CD14-positive monocyte (primary cell): ENCODE results near the gene SYCP3. TPM values are rescaled to one million over a fixed set of nuclear protein-coding genes. Genes with fewer than 3 reads are reported as not detected.

Experiments
- DNase-seq, 3 donors: peaks; one replicate each; pipeline ENCODE4 v3.0.0-alpha.2; 2011 to 2022
- H2AFZ ChIP-seq: 2 replicates; pipeline ENCODE4 v1.6.0; 2012; ENCODE audit warnings: mild to moderate bottlenecking, low read depth, low read length, inconsistent platforms; ENCODE audit not compliant: insufficient read depth, poor library complexity, severe bottlenecking
- H3K27ac ChIP-seq, 2 donors: 1 replicate in 1 of 2; 2 replicates in 1 of 2; pipeline ENCODE4 v1.5.1; 2012 to 2013; ENCODE audit warnings: low read length in 2 of 2, control low read depth in 1 of 2, inconsistent platforms in 1 of 2, low read depth in 1 of 2, mild to moderate bottlenecking in 1 of 2
- H3K27me3 ChIP-seq, 2 donors: one replicate each; pipeline versions ENCODE4 v1.6.0 to v1.6.1; 2011 to 2013; ENCODE audit warnings: low read length in 2 of 2; ENCODE audit not compliant: control insufficient read depth in 2 of 2, insufficient read depth in 2 of 2
- H3K36me3 ChIP-seq, 2 donors: replicated peaks in 1 of 2; 1 replicate in 1 of 2; 2 replicates in 1 of 2; pipeline versions ENCODE4 v1.5.1 to v1.6.1; 2012 to 2013; ENCODE audit warnings: low read length in 2 of 2, control low read depth in 1 of 2, inconsistent platforms in 1 of 2, mild to moderate bottlenecking in 1 of 2; ENCODE audit not compliant: insufficient read depth in 2 of 2, control insufficient read depth in 1 of 2
- H3K4me1 ChIP-seq, 2 donors: 1 replicate in 1 of 2; 2 replicates in 1 of 2; pipeline versions ENCODE4 v1.5.1 to v1.6.1; 2012 to 2013; ENCODE audit warnings: low read length in 2 of 2, control low read depth in 1 of 2, inconsistent platforms in 1 of 2, mild to moderate bottlenecking in 1 of 2, moderate library complexity in 1 of 2; ENCODE audit not compliant: insufficient read depth in 2 of 2, control insufficient read depth in 1 of 2
- H3K4me2 ChIP-seq: replicated peaks from 2 replicates; pipeline ENCODE3; 2012; ENCODE audit warnings: low read length, moderate library complexity, mild to moderate bottlenecking; ENCODE audit not compliant: poor library complexity, severe bottlenecking; ENCODE audit errors: extremely low read depth
- H3K4me3 ChIP-seq, 3 experiments: fragments of 200-600 bp in 1 of 3; sonication (generic) in 1 of 3; replicated peaks in 1 of 3; 1 replicate in 2 of 3; 2 replicates in 1 of 3; pipeline ENCODE4 v1.5.1; 2011 to 2013; ENCODE audit warnings: low read length in 3 of 3, mild to moderate bottlenecking in 3 of 3, control low read depth in 2 of 3, low read depth in 2 of 3, inconsistent platforms in 1 of 3, moderate library complexity in 1 of 3
- H3K79me2 ChIP-seq: 2 replicates; pipeline ENCODE4 v1.6.0; 2012; ENCODE audit warnings: mild to moderate bottlenecking, control low read depth, inconsistent platforms, low read length, moderate library complexity; ENCODE audit not compliant: insufficient read depth
- H3K9ac ChIP-seq: 2 replicates; pipeline ENCODE4 v1.6.0; 2017; ENCODE audit warnings: low read length, mild to moderate bottlenecking; ENCODE audit not compliant: insufficient read depth, poor library complexity, severe bottlenecking
- H3K9me3 ChIP-seq, 2 donors: replicated peaks in 1 of 2; 1 replicate in 1 of 2; 2 replicates in 1 of 2; pipeline versions ENCODE4 v1.5.1 to v1.6.1; 2012 to 2013; ENCODE audit warnings: low read length in 2 of 2, control low read depth in 1 of 2; ENCODE audit not compliant: control insufficient read depth in 1 of 2, insufficient read depth in 1 of 2
- H4K20me1 ChIP-seq: 2 replicates; pipeline ENCODE4 v1.6.0; 2012; ENCODE audit warnings: mild to moderate bottlenecking, low read length, control low read depth, moderate library complexity; ENCODE audit not compliant: insufficient read depth
- H3K27ac Mint-ChIP-seq, 7 donors: one replicate each; pipeline ENCODE4 v1.8.0; 2020; ENCODE audit warnings: mild to moderate bottlenecking in 7 of 7, mixed read lengths in 7 of 7, moderate library complexity in 6 of 7, inconsistent platforms in 2 of 7
- H3K27me3 Mint-ChIP-seq, 3 donors: one replicate each; pipeline ENCODE4 v1.8.0; 2021 to 2022; ENCODE audit warnings: low read depth in 3 of 3, mild to moderate bottlenecking in 3 of 3, mixed read lengths in 3 of 3, moderate library complexity in 3 of 3, inconsistent platforms in 1 of 3
- H3K36me3 Mint-ChIP-seq, 2 donors: one replicate each; pipeline ENCODE4 v1.8.0; 2020; ENCODE audit warnings: mixed read lengths in 2 of 2, inconsistent platforms in 1 of 2, mild to moderate bottlenecking in 1 of 2
- H3K4me1 Mint-ChIP-seq: one replicate; pipeline ENCODE4 v1.8.0; 2020; ENCODE audit warnings: mild to moderate bottlenecking, mixed read lengths
- H3K4me3 Mint-ChIP-seq, 2 donors: one replicate each; pipeline ENCODE4 v1.8.0; 2020; ENCODE audit warnings: mild to moderate bottlenecking in 2 of 2, mixed read lengths in 2 of 2, moderate library complexity in 1 of 2
- H3K9me3 Mint-ChIP-seq, 7 donors: one replicate each; pipeline ENCODE4 v1.8.0; 2020 to 2022; ENCODE audit warnings: mixed read lengths in 7 of 7, mild to moderate bottlenecking in 6 of 7, moderate library complexity in 6 of 7, inconsistent platforms in 2 of 7
- CTCF ChIP-seq: fragments of 200-600 bp; IDR thresholded peaks from one replicate; pipeline ENCODE4 v1.8.0; 2022; ENCODE audit warnings: antibody characterized with exemption, mild to moderate bottlenecking
- WGBS: methylation state at CpG from one replicate; pipeline ENCODE4 v1.1.5; 2013; ENCODE audit warnings: missing lambda C conversion rate; ENCODE audit not compliant: insufficient coverage; 5-methylcytosine and 5-hydroxymethylcytosine counted together
- intact Hi-C, 2 donors: fragments of 100-400 bp; cut with micrococcal nuclease; formaldehyde crosslinking; loops; one replicate each; pipeline versions ENCODE4 v1.15.0 to v1.15.1; 2023
- polyA plus RNA-seq, 3 donors: library from polyadenylated mRNA; depleted of rRNA in 1 of 3; unstranded in 2 of 3; stranded (reverse) in 1 of 3; fragments of 300-500 nt in 2 of 3; fragments of >200 nt in 1 of 3; fragmentation: Illumina TruSeq in 2 of 3; gene quantifications; 1 replicate in 2 of 3; 2 replicates in 1 of 3; pipeline ENCODE4 v1.2.3, GENCODE V29; 2012 to 2021

Gene SYCP3
- polyA plus RNA-seq, 3 donors: 0.15 TPM; not detected in 2

GRCh38 chr12:101783150-101783549 is 43.9 kb upstream of the SYCP3 start:
- H3K9me3 ChIP-seq: no peaks in the 10 kb centered on the region
- H3K4me2 ChIP-seq: no peak overlapping the region
- peaks cover 30 to 41% of the 10 kb centered on the region in 2 donors for H3K36me3 ChIP-seq
- intact Hi-C loops: no loop called here
- no peaks in the 10 kb centered on the region for H3K27me3 Mint-ChIP-seq
- DNase-seq: no peak
- H3K4me1 ChIP-seq: peaks cover 31 to 36% of the 10 kb centered on the region in 2 donors
- WGBS: 44% methylated on average over 2 of the region's 2 CpGs
- no peaks in the 10 kb centered on the region for H3K27me3 ChIP-seq
- H3K36me3 Mint-ChIP-seq: peaks cover 47 to 69% of the 10 kb centered on the region in 2 donors
- no peak overlapping the region for H2AFZ ChIP-seq
- no peak overlapping the region for H3K27ac ChIP-seq
- no peak overlapping the region for H3K4me3 Mint-ChIP-seq
- H3K4me3 ChIP-seq: no peak overlapping the region
- H4K20me1 ChIP-seq: no peaks in the 10 kb centered on the region
- H3K9ac ChIP-seq: no peak overlapping the region
- H3K27ac Mint-ChIP-seq: no peak overlapping the region
- no peak for TF ChIP-seq CTCF
- peaks cover 34% of the 10 kb centered on the region for H3K4me1 Mint-ChIP-seq
- H3K79me2 ChIP-seq: peaks cover 6% of the 10 kb centered on the region
- H3K9me3 Mint-ChIP-seq: peaks cover 0 to 2% (median 0%) of the 10 kb centered on the region in 7 donors

- peak overlapping the region in 2 of 7 donors; percentile 5 to 45 for H3K27ac Mint-ChIP-seq
- H3K27me3 Mint-ChIP-seq: no peaks in the 10 kb centered on the region
Observed at GRCh38 chr12:101782273-101782731, 43.0 kb upstream of the SYCP3 start.

More at GRCh38 chr12:101782273-101782731, 43.0 kb upstream of the SYCP3 start:
- Mint-ChIP-seq H3K9me3 (no peaks in the 10 kb centered on the region), H3K4me1 (peaks cover 42% of the 10 kb centered on the region), H3K4me3 (no peak overlapping the region), H3K36me3 (peaks cover 43 to 65% of the 10 kb centered on the region in 2 donors)
- no peak for TF ChIP-seq CTCF
- H3K4me1 ChIP-seq: peaks cover 39 to 44% of the 10 kb centered on the region in 2 donors
- H3K4me3 ChIP-seq: no peak overlapping the region
- H3K27ac ChIP-seq: no peak overlapping the region
- no peak overlapping the region for H2AFZ ChIP-seq
- intact Hi-C loops: no loop called here
- peaks cover 30 to 35% of the 10 kb centered on the region in 2 donors for H3K36me3 ChIP-seq
- H3K79me2 ChIP-seq: peaks cover 6% of the 10 kb centered on the region
- H3K4me2 ChIP-seq: no peak overlapping the region
- no peaks in the 10 kb centered on the region for H4K20me1 ChIP-seq
- H3K27me3 ChIP-seq: no peaks in the 10 kb centered on the region
- H3K9ac ChIP-seq: no peak overlapping the region
- 94% methylated on average over 3 of the region's 3 CpGs for WGBS
- H3K9me3 ChIP-seq: no peaks in the 10 kb centered on the region
- DNase-seq: no peak
